GM19043 (cell line): ENCODE measurements around the gene MSL3B.

ENCODE experiments used
- ATAC-seq: cut with Tn5 transposase; IDR thresholded peaks from one replicate; pipeline ENCODE4 v1.9.1; 2021; ENCODE audit warnings: low read depth; ENCODE audit not compliant: unreplicated experiment

Gene MSL3B

DNA sequence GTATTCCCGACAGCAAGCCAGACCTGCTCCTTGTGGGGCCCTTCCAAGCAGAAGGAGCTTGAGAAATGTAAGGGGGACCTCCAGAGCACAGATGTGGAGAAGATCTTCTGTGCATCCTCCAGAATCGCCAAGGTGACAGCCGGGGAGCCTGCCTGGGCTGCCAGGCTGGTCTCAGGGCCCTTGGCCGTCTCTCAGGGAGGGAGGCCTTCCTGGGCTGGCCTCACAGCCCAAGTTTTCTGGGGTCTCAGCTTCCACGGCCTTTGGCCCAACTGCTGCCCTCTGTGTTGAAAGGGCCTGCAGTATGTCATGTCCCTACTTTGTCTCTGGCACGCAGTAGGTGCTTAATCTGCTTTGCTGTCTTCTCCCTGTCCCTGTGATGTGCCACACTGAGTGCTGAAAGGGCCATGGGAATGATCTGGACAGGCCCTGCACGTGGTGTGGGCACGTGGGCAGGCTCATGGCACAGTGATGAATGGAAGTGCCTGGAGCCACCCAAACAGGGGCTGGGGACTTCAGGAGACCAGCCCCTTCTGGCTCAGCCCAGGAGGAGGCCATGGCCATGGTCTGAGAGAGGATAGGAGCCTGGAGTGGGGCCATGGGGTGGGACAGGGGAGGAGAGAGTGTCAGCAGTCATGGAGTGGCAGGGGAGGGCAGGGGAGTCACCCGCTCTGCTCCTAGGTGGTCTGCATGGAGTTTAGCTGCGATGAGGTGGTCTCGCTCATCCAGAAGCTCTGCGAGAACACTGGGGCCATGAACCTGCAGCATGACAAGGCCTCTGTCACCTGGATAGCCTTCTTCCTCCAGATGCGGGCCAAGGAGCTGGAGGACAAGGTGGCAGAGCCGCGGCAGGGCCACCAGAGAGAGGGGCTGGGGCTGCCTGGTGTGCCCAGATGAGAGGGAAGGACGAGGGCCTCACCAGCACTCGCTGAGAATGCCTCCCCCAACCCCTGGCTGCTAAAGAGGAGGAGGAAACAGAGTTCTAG lies 49.3 kb downstream of the MSL3B start:
- ATAC-seq: no peak

DNA sequence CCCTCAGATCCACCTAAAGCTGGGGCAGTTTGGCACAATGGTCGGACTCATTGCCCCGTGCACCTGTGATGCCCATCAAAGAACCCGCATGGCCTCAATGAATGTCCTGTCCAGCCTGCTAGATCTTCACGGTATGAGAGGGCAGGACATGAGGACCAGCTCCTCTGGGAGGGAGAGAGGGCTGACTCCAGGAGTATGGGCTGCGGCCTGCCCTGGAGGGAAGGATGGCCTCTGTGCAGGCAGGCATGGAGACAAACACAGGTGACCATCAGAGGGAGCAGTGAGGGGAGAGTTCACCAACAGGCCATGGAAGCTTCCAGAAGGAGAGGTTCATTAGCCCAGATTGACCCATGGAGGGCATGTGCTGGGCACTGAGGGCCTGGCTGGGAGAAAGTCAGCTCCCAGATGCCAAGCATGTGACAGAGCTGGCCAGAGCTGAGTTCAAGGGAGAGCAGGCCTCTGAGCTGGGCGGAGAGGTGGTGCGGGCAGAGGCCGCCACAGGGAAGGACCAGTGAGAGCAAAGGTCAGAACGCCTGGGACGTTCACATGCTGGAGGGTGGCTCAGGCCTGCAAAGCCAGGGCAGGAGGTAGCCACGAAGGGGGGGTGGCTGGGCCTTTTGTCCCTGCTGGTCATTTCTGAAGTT lies 50.1 kb downstream of the MSL3B start:
- ATAC-seq: no peak

- no peak for ATAC-seq
Observed at GRCh38 chr2:233817361-233817911, 50.8 kb downstream of the MSL3B start.

DNA sequence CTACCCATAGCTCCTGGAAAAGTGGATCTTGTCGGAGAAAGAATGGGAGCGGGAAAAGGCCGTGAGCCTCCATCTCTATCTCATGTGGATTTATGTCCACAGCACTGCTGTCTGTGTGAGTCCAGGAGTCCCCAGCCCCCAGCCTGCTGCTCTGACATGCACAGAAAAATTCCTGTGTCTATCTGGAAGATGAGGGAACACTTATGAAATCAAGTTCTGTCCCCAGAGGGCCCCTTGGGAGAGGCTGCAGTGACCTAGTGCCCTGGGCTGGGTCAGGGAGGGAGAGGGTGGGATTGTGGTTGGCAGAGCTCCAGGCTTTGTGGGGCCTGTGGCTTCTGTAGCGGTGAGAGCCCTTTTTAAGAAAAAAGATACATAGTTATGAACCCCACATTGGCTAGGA lies 51.4 kb downstream of the MSL3B start:
- no peak for ATAC-seq

- no peak for ATAC-seq
Observed at GRCh38 chr2:233816334-233816733, 51.9 kb downstream of the MSL3B start.

GRCh38 chr2:233815861-233816260 lies 52.3 kb downstream of the MSL3B start:
- ATAC-seq: no peak
